Activated CD4-positive, alpha-beta memory T cell treated with anti-CD3 and anti-CD28 coated beads, Interleukin-2, amount 10 ng/mL, durations not matched to agents 7 days and 5 days (primary cell): ENCODE results near the gene FNDC10. TPM values are rescaled to one million over a fixed set of nuclear protein-coding genes. Genes with fewer than 3 reads are reported as not detected.

Source experiments
- CTCF ChIA-PET: fragments of 350-600 bp; sonication (Branson Sonifier 250); formaldehyde crosslinking; loops from one replicate; lab custom pipeline; 2021; ENCODE audit warnings: antibody characterized with exemption, inconsistent platforms; lab: Charles Lee
- POLR2A ChIA-PET: fragments of 350-600 bp; sonication (Branson Sonifier 250); formaldehyde crosslinking; loops from one replicate; lab custom pipeline; 2021; ENCODE audit warnings: antibody characterized with exemption; lab: Charles Lee
- DNase-seq: peaks from one replicate; pipeline ENCODE4 v3.0.0-alpha.2; 2020
- H3K27ac Mint-ChIP-seq: one replicate; pipeline ENCODE4 v1.8.0; 2021; ENCODE audit warnings: mild to moderate bottlenecking, mixed read lengths
- H3K27me3 Mint-ChIP-seq: one replicate; pipeline ENCODE4 v1.8.0; 2021; ENCODE audit warnings: mixed read lengths
- H3K36me3 Mint-ChIP-seq: one replicate; pipeline ENCODE4 v1.8.0; 2021; ENCODE audit warnings: low read depth, mixed read lengths
- H3K4me1 Mint-ChIP-seq: one replicate; pipeline ENCODE4 v1.8.0; 2021; ENCODE audit warnings: mixed read lengths
- H3K4me3 Mint-ChIP-seq: one replicate; pipeline ENCODE4 v1.8.0; 2021; ENCODE audit warnings: mild to moderate bottlenecking, mixed read lengths
- H3K9me3 Mint-ChIP-seq: one replicate; pipeline ENCODE4 v1.8.0; 2021; ENCODE audit warnings: mixed read lengths
- total RNA-seq, 2 experiments: library from RNA; stranded (reverse); gene quantifications; one replicate each; pipeline ENCODE4 v1.2.3, GENCODE V29; 2021

Gene FNDC10
- total RNA-seq, 2 experiments from 2014 or later = 2.6 to 2.7 TPM

GRCh38 chr1:1577367-1578011 is 22.4 kb downstream of the FNDC10 start:
- H3K27me3 Mint-ChIP-seq = peaks cover 12% of the 10 kb centered on the region
- no peak overlapping the region for H3K27ac Mint-ChIP-seq
- ChIA-PET POLR2A (interaction anchor here (0.6 to 2.0 kb wide), 5 partner anchors 9 to 171 kb away, joined by 3 to 8 read pairs (median 4); partner anchors contain the start of gene MIB2), CTCF (no interaction called here)
- peaks cover 20% of the 10 kb centered on the region for H3K4me1 Mint-ChIP-seq
- H3K4me3 Mint-ChIP-seq = no peak overlapping the region
- no peaks in the 10 kb centered on the region for H3K9me3 Mint-ChIP-seq
- DNase-seq = no peak
- peaks cover 9% of the 10 kb centered on the region for H3K36me3 Mint-ChIP-seq

- H3K27ac Mint-ChIP-seq = peak within 1 kb of the TSS; percentile 97
- peak; percentile 94 for DNase-seq
- ChIA-PET CTCF (interaction anchor here (1.3 kb wide), 1 partner anchor 16 kb away, joined by 4 read pairs; no protein-coding TSS in a partner anchor), POLR2A (interaction anchor here (1.1 to 2.0 kb wide), 4 partner anchors 29 to 40 kb away, joined by 3 to 8 read pairs (median 6); partner anchors contain the start of gene MIB2)
- H3K9me3 Mint-ChIP-seq = no peaks in the 10 kb centered on the region
- H3K27me3 Mint-ChIP-seq = no peaks in the 10 kb centered on the region
- H3K4me3 Mint-ChIP-seq = peak within 1 kb of the TSS; percentile 94
- peaks cover 33% of the 10 kb centered on the region for H3K4me1 Mint-ChIP-seq
- peaks cover 24% of the 10 kb centered on the region for H3K36me3 Mint-ChIP-seq
Measured at GRCh38 chr1:1574721-1575537, 25.0 kb downstream of the FNDC10 start, which contains the start of gene SSU72. Gene SSU72, minus strand, starts transcription at chr1:1574863. Its CDS starts 306 bp downstream, at chr1:1574557.

- no peaks in the 10 kb centered on the region for H3K9me3 Mint-ChIP-seq
- H3K27me3 Mint-ChIP-seq = no peaks in the 10 kb centered on the region
- peak; percentile 80 for DNase-seq
- peak overlapping the region; percentile 95 for H3K27ac Mint-ChIP-seq
- peaks cover 29% of the 10 kb centered on the region for H3K36me3 Mint-ChIP-seq
- ChIA-PET POLR2A (interaction anchor here (0.7 to 1.2 kb wide), 3 partner anchors 25 to 41 kb away, joined by 3 to 8 read pairs (median 3); partner anchors contain the start of gene MIB2), CTCF (interaction anchor here (0.7 to 1.3 kb wide), 2 partner anchors 15 to 39 kb away, joined by 3 to 4 read pairs; no protein-coding TSS in a partner anchor)
- H3K4me3 Mint-ChIP-seq = peak overlapping the region; percentile 94
- H3K4me1 Mint-ChIP-seq = peaks cover 40% of the 10 kb centered on the region
Measured at GRCh38 chr1:1573843-1574720, 25.9 kb downstream of the FNDC10 start.

GRCh38 chr1:1569341-1569740 is 30.6 kb downstream of the FNDC10 start:
- CTCF ChIA-PET = no interaction called here
- Mint-ChIP-seq H3K27me3 (no peaks in the 10 kb centered on the region), H3K36me3 (peaks cover 53% of the 10 kb centered on the region), H3K27ac (no peak overlapping the region), H3K9me3 (no peaks in the 10 kb centered on the region), H3K4me3 (no peak overlapping the region), H3K4me1 (peaks cover 39% of the 10 kb centered on the region)
- no peak for DNase-seq
- POLR2A ChIA-PET = interaction anchor here (1.2 to 1.3 kb wide), 2 partner anchors 65 to 108 kb away, joined by 3 read pairs; no protein-coding TSS in a partner anchor

GRCh38 chr1:1567891-1568291 is 32.0 kb downstream of the FNDC10 start:
- ChIA-PET CTCF (no interaction called here), POLR2A (interaction anchor here (0.7 to 1.3 kb wide), 2 partner anchors 10 to 115 kb away, joined by 3 to 6 read pairs; no protein-coding TSS in a partner anchor)
- H3K36me3 Mint-ChIP-seq = peaks cover 58% of the 10 kb centered on the region

GRCh38 chr1:1567152-1567875 is 32.6 kb downstream of the FNDC10 start:
- H3K4me3 Mint-ChIP-seq = no peak overlapping the region
- H3K9me3 Mint-ChIP-seq = no peaks in the 10 kb centered on the region
- H3K36me3 Mint-ChIP-seq = peaks cover 63% of the 10 kb centered on the region
- H3K4me1 Mint-ChIP-seq = peaks cover 30% of the 10 kb centered on the region
- POLR2A ChIA-PET = interaction anchor here (0.7 to 1.3 kb wide), 2 partner anchors 11 to 115 kb away, joined by 3 to 6 read pairs; no protein-coding TSS in a partner anchor
- no peak for DNase-seq
- no peaks in the 10 kb centered on the region for H3K27me3 Mint-ChIP-seq
- CTCF ChIA-PET = no interaction called here
- no peak overlapping the region for H3K27ac Mint-ChIP-seq

More at GRCh38 chr1:1567891-1568291, 32.0 kb downstream of the FNDC10 start:
- H3K27ac Mint-ChIP-seq = no peak overlapping the region
- H3K27me3 Mint-ChIP-seq = no peaks in the 10 kb centered on the region
- DNase-seq = no peak
- H3K4me3 Mint-ChIP-seq = no peak overlapping the region
- H3K4me1 Mint-ChIP-seq = peaks cover 33% of the 10 kb centered on the region
- no peaks in the 10 kb centered on the region for H3K9me3 Mint-ChIP-seq

GRCh38 chr1:1565340-1565739 is 34.6 kb downstream of the FNDC10 start:
- DNase-seq = no peak
- Mint-ChIP-seq H3K36me3 (peaks cover 63% of the 10 kb centered on the region), H3K27ac (no peak overlapping the region), H3K4me3 (no peak overlapping the region), H3K9me3 (no peaks in the 10 kb centered on the region), H3K27me3 (no peaks in the 10 kb centered on the region), H3K4me1 (peaks cover 21% of the 10 kb centered on the region)
- ChIA-PET CTCF (no interaction called here), POLR2A (interaction anchor here (1.2 kb wide), 1 partner anchor 14 kb away, joined by 5 read pairs; no protein-coding TSS in a partner anchor)

GRCh38 chr1:1564268-1564667 is 35.7 kb downstream of the FNDC10 start:
- no peak overlapping the region for H3K4me3 Mint-ChIP-seq
- H3K9me3 Mint-ChIP-seq = no peaks in the 10 kb centered on the region
- H3K4me1 Mint-ChIP-seq = peaks cover 12% of the 10 kb centered on the region
- no peaks in the 10 kb centered on the region for H3K27me3 Mint-ChIP-seq
- ChIA-PET CTCF (no interaction called here), POLR2A (interaction anchor here (1.2 kb wide), 1 partner anchor 13 kb away, joined by 5 read pairs; no protein-coding TSS in a partner anchor)
- peaks cover 55% of the 10 kb centered on the region for H3K36me3 Mint-ChIP-seq
- DNase-seq = no peak
- H3K27ac Mint-ChIP-seq = no peak overlapping the region

GRCh38 chr1:1563688-1564087 is 36.2 kb downstream of the FNDC10 start:
- DNase-seq = no peak
- no peaks in the 10 kb centered on the region for H3K9me3 Mint-ChIP-seq
- H3K4me3 Mint-ChIP-seq = no peak overlapping the region
- H3K27ac Mint-ChIP-seq = no peak overlapping the region
- ChIA-PET POLR2A (no interaction called here), CTCF (no interaction called here)
- H3K36me3 Mint-ChIP-seq = peaks cover 54% of the 10 kb centered on the region
- H3K27me3 Mint-ChIP-seq = no peaks in the 10 kb centered on the region
- peaks cover 10% of the 10 kb centered on the region for H3K4me1 Mint-ChIP-seq

- ChIA-PET POLR2A (no interaction called here), CTCF (no interaction called here)
- Mint-ChIP-seq H3K4me1 (peaks cover 9% of the 10 kb centered on the region), H3K4me3 (no peak overlapping the region), H3K9me3 (no peaks in the 10 kb centered on the region), H3K27me3 (no peaks in the 10 kb centered on the region), H3K27ac (no peak overlapping the region), H3K36me3 (peaks cover 51% of the 10 kb centered on the region)
- no peak for DNase-seq
Measured at GRCh38 chr1:1562556-1563195, 37.3 kb downstream of the FNDC10 start.

GRCh38 chr1:1561801-1562470 is 38.0 kb downstream of the FNDC10 start:
- no peak overlapping the region for H3K27ac Mint-ChIP-seq
- no peaks in the 10 kb centered on the region for H3K27me3 Mint-ChIP-seq
- no peak overlapping the region for H3K4me3 Mint-ChIP-seq
- no peak for DNase-seq
- H3K9me3 Mint-ChIP-seq = no peaks in the 10 kb centered on the region
- ChIA-PET POLR2A (interaction anchor here (0.7 kb wide), 1 partner anchor 15 kb away, joined by 4 read pairs; no protein-coding TSS in a partner anchor), CTCF (no interaction called here)
- H3K4me1 Mint-ChIP-seq = peaks cover 1% of the 10 kb centered on the region
- peaks cover 46% of the 10 kb centered on the region for H3K36me3 Mint-ChIP-seq
